HepG2 (cell line): ENCODE measurements around the gene BUD23. TPM values are rescaled to one million over a fixed set of nuclear protein-coding genes. Genes with fewer than 3 reads are reported as not detected.

Source experiments
- BRD4 ChIP-seq: sonication (generic); formaldehyde crosslinking; IDR thresholded peaks from 2 replicates; pipeline ENCODE4 v1.4.0; 2020; ENCODE audit warnings: missing genetic modification reagents
- CEBPG ChIP-seq: IDR thresholded peaks from 2 replicates; pipeline ENCODE4 v1.6.1; 2016
- GABPA ChIP-seq, 2 experiments: IDR thresholded peaks; 2 replicates each; pipeline ENCODE4 v1.6.1; 2011 to 2016; ENCODE audit warnings: low read depth in 2 of 2, low read length in 1 of 2, missing biosample characterization in 1 of 2, missing genetic modification characterization in 1 of 2
- GATAD2A ChIP-seq: IDR thresholded peaks from 2 replicates; pipeline ENCODE4 v1.6.1; 2016
- JARID2 ChIP-seq: sonication (generic); formaldehyde crosslinking; IDR thresholded peaks from 2 replicates; pipeline ENCODE4 v1.8.1; 2023; ENCODE audit warnings: missing genetic modification reagents, inconsistent platforms; ENCODE audit not compliant: insufficient replicate concordance
- NCOA1 ChIP-seq: sonication (generic); formaldehyde crosslinking; IDR thresholded peaks from 2 replicates; pipeline ENCODE4 v1.9.0; 2021; ENCODE audit warnings: missing genetic modification reagents
- NCOA5 ChIP-seq: sonication (generic); formaldehyde crosslinking; IDR thresholded peaks from 2 replicates; pipeline ENCODE4 v1.4.0; 2020; ENCODE audit warnings: missing genetic modification reagents
- SMAD1 ChIP-seq: sonication (generic); formaldehyde crosslinking; IDR thresholded peaks from 2 replicates; pipeline ENCODE4 v1.4.0; 2020; ENCODE audit warnings: missing genetic modification reagents, low read depth, mild to moderate bottlenecking, borderline replicate concordance
- SSRP1 ChIP-seq: IDR thresholded peaks from 2 replicates; pipeline ENCODE4 v1.6.1; 2016; ENCODE audit warnings: control low read depth
- TCF7L2 ChIP-seq: IDR thresholded peaks from 2 replicates; pipeline ENCODE4 v1.6.1; 2011; ENCODE audit warnings: mild to moderate bottlenecking, low read depth, low read length, moderate library complexity
- U2AF2 ChIP-seq: fragments of 200-400 bp; formaldehyde crosslinking; IDR thresholded peaks from 2 replicates; pipeline ENCODE4 v1.6.1; 2017; ENCODE audit warnings: low read depth, mild to moderate bottlenecking, low read length
- XBP1 ChIP-seq: sonication (generic); formaldehyde crosslinking; IDR thresholded peaks from 2 replicates; pipeline ENCODE4 v1.5.0; 2020; ENCODE audit warnings: missing genetic modification reagents
- ZNF12 ChIP-seq: sonication (generic); formaldehyde crosslinking; IDR thresholded peaks from 2 replicates; pipeline ENCODE4 v1.5.0; 2020; ENCODE audit warnings: missing genetic modification reagents
- ZNF225 ChIP-seq: sonication (generic); formaldehyde crosslinking; IDR thresholded peaks from 2 replicates; pipeline ENCODE4 v1.4.0; 2020; ENCODE audit warnings: mild to moderate bottlenecking, missing genetic modification reagents
- ZNF292 ChIP-seq: sonication (generic); formaldehyde crosslinking; IDR thresholded peaks from 2 replicates; pipeline ENCODE4 v1.8.1; 2022; ENCODE audit warnings: mild to moderate bottlenecking, low read depth, missing genetic modification reagents, borderline replicate concordance
- ZNF33A ChIP-seq: sonication (generic); formaldehyde crosslinking; IDR thresholded peaks from 2 replicates; pipeline ENCODE4 v1.5.1; 2020; ENCODE audit warnings: missing genetic modification reagents, mild to moderate bottlenecking, moderate library complexity, borderline replicate concordance
- ZNF34 ChIP-seq: sonication (generic); formaldehyde crosslinking; IDR thresholded peaks from 2 replicates; pipeline ENCODE4 v1.4.0; 2020; ENCODE audit warnings: mild to moderate bottlenecking, missing genetic modification reagents, borderline replicate concordance
- ZNF446 ChIP-seq: sonication (generic); formaldehyde crosslinking; IDR thresholded peaks from 2 replicates; pipeline ENCODE4 v1.5.0; 2020; ENCODE audit warnings: mild to moderate bottlenecking, missing genetic modification reagents
- ZNF713 ChIP-seq: sonication (generic); formaldehyde crosslinking; IDR thresholded peaks from 2 replicates; pipeline ENCODE4 v1.4.0; 2020; ENCODE audit warnings: mild to moderate bottlenecking, missing genetic modification reagents
- ZNF790 ChIP-seq: sonication (generic); formaldehyde crosslinking; IDR thresholded peaks from 2 replicates; pipeline ENCODE4 v1.8.0; 2022; ENCODE audit warnings: missing genetic modification reagents, mild to moderate bottlenecking, borderline replicate concordance
- ZSCAN9 ChIP-seq: IDR thresholded peaks from 2 replicates; pipeline ENCODE4 v1.6.1; 2016; ENCODE audit warnings: borderline replicate concordance
- polyA plus RNA-seq, 8 experiments: library from polyadenylated mRNA; depleted of rRNA in 3 of 8; stranded (reverse) in 7 of 8; unstranded in 1 of 8; fragments of >200 nt; fragmentation: Illumina TruSeq in 4 of 8; extraction: Trizol in 4 of 8; gene quantifications; 2 replicates each; pipeline versions ENCODE4 v1.2.1 to v1.2.3, GENCODE V29; 2011 to 2016; ENCODE audit warnings: low read depth in 4 of 8, missing spikeins in 1 of 8, mixed read lengths in 1 of 8; ENCODE audit not compliant: insufficient read depth in 1 of 8
- total RNA-seq, 5 experiments: library from RNA; depleted of rRNA; stranded (reverse); fragments of >200 nt; fragmentation: Illumina TruSeq; extraction: Trizol; gene quantifications; 2 replicates each; pipeline ENCODE4 v1.2.3, GENCODE V29; 2016; ENCODE audit warnings: low read depth in 1 of 5
- TF ChIP-seq, protein P1 (sequence below): sonication (generic); formaldehyde crosslinking; IDR thresholded peaks from 2 replicates; pipeline ENCODE4 v1.4.0; 2020; ENCODE audit warnings: missing genetic modification reagents
- TF ChIP-seq, protein P2 (sequence below): sonication (generic); formaldehyde crosslinking; IDR thresholded peaks from 2 replicates; pipeline ENCODE4 v1.4.0; 2020; ENCODE audit warnings: missing genetic modification reagents
- TF ChIP-seq, protein P3 (sequence below): sonication (generic); formaldehyde crosslinking; IDR thresholded peaks from 2 replicates; pipeline ENCODE4 v1.5.0; 2020; ENCODE audit warnings: mild to moderate bottlenecking, missing genetic modification reagents

Gene BUD23
- total and polyA plus RNA-seq, 2 of the 13 experiments (the other 11 are each of a cell fraction or from before 2014, with no cell fraction given): 47.5 to 54.5 TPM

DNA sequence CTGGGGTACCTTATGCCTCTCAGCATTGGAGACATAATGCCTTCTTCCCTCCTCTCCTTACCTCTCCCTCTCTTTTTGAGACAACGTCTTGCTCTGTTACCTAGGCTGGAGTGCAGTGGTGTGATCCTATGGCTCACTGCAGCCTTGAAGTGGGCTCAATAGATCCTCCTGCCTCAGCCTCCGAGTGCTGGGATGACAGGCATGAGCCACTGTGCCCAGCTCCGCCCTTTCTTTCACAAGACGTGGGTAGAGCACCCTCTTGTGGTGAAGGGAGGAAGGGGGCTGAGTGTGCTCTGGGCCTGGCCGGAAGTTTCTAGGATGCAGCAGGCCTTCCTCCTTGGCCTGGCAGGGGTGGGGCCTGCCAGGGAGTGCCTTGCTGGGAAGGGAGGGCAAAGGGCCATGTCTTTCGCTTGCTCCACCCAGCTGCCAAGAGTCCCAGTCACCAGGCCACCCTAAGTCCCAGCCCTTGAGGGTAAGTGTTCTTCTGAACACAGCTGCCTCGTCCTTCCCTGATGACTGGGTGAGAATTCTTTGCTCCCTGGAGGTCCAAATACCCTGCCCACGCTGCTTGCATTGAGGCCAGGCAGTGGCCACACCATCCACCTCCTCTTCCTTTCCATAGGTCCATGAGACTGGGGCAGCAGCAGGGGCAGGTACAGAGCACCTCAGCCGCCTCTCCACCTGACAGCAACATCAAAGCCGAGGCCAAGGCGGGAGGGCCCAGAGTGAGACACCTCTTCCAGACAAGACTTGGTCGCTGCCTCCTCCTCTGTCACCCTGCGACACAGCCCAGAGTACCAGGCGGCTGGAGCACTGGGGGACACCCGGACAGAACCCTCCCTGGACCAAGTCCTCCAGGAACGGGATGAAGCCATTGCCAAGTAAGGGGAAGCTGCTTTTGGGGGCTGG lies 51.5 kb downstream of the BUD23 start (continued):
- TF ChIP-seq, protein P1, sequence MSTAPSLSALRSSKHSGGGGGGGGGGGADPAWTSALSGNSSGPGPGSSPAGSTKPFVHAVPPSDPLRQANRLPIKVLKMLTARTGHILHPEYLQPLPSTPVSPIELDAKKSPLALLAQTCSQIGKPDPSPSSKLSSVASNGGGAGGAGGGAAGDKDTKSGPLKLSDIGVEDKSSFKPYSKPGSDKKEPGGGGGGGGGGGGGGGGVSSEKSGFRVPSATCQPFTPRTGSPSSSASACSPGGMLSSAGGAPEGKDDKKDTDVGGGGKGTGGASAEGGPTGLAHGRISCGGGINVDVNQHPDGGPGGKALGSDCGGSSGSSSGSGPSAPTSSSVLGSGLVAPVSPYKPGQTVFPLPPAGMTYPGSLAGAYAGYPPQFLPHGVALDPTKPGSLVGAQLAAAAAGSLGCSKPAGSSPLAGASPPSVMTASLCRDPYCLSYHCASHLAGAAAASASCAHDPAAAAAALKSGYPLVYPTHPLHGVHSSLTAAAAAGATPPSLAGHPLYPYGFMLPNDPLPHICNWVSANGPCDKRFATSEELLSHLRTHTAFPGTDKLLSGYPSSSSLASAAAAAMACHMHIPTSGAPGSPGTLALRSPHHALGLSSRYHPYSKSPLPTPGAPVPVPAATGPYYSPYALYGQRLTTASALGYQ (CRISPR knock-in tag): no peak
- TF ChIP-seq ZNF446 (CRISPR knock-in tag): no peak
- TF ChIP-seq GATAD2A: peak; percentile 55; the same call in 1 of the 2 replicates
- no peak for TF ChIP-seq XBP1 (CRISPR knock-in tag)
- TF ChIP-seq, protein P2, sequence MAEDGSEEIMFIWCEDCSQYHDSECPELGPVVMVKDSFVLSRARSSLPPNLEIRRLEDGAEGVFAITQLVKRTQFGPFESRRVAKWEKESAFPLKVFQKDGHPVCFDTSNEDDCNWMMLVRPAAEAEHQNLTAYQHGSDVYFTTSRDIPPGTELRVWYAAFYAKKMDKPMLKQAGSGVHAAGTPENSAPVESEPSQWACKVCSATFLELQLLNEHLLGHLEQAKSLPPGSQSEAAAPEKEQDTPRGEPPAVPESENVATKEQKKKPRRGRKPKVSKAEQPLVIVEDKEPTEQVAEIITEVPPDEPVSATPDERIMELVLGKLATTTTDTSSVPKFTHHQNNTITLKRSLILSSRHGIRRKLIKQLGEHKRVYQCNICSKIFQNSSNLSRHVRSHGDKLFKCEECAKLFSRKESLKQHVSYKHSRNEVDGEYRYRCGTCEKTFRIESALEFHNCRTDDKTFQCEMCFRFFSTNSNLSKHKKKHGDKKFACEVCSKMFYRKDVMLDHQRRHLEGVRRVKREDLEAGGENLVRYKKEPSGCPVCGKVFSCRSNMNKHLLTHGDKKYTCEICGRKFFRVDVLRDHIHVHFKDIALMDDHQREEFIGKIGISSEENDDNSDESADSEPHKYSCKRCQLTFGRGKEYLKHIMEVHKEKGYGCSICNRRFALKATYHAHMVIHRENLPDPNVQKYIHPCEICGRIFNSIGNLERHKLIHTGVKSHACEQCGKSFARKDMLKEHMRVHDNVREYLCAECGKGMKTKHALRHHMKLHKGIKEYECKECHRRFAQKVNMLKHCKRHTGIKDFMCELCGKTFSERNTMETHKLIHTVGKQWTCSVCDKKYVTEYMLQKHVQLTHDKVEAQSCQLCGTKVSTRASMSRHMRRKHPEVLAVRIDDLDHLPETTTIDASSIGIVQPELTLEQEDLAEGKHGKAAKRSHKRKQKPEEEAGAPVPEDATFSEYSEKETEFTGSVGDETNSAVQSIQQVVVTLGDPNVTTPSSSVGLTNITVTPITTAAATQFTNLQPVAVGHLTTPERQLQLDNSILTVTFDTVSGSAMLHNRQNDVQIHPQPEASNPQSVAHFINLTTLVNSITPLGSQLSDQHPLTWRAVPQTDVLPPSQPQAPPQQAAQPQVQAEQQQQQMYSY (CRISPR knock-in tag): no peak
- TF ChIP-seq GABPA (IDR thresholded peaks at IDR 0.05; ENCODE audit: low read depth, low read length): no peak
- peak; percentile 70 for TF ChIP-seq GABPA (CRISPR knock-in tag; IDR thresholded peaks at IDR 0.05; ENCODE audit: low read depth)
- TF ChIP-seq ZNF790 (CRISPR knock-in tag): no peak
- no peak for TF ChIP-seq TCF7L2
- TF ChIP-seq, protein P3, sequence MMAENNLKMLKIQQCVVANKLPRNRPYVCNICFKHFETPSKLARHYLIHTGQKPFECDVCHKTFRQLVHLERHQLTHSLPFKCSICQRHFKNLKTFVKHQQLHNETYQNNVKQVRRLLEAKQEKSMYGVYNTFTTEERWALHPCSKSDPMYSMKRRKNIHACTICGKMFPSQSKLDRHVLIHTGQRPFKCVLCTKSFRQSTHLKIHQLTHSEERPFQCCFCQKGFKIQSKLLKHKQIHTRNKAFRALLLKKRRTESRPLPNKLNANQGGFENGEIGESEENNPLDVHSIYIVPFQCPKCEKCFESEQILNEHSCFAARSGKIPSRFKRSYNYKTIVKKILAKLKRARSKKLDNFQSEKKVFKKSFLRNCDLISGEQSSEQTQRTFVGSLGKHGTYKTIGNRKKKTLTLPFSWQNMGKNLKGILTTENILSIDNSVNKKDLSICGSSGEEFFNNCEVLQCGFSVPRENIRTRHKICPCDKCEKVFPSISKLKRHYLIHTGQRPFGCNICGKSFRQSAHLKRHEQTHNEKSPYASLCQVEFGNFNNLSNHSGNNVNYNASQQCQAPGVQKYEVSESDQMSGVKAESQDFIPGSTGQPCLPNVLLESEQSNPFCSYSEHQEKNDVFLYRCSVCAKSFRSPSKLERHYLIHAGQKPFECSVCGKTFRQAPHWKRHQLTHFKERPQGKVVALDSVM: peak; percentile 99
- no peak for TF ChIP-seq NCOA5 (CRISPR knock-in tag)
- no peak for TF ChIP-seq JARID2 (CRISPR knock-in tag)
- no peak for TF ChIP-seq ZNF225
- TF ChIP-seq NCOA1: no peak
- no peak for TF ChIP-seq ZNF34 (CRISPR knock-in tag)
- TF ChIP-seq BRD4 (CRISPR knock-in tag): no peak
- TF ChIP-seq ZNF713: no peak
- no peak for TF ChIP-seq SMAD1 (CRISPR knock-in tag)
- no peak for TF ChIP-seq SSRP1 (CRISPR knock-in tag)
- no peak for TF ChIP-seq ZNF33A
- TF ChIP-seq ZNF12 (CRISPR knock-in tag): no peak
- TF ChIP-seq U2AF2: no peak
- no peak for TF ChIP-seq ZNF292 (CRISPR knock-in tag)
- TF ChIP-seq CEBPG: peak; percentile 64
- peak; percentile 51; the same call in 1 of the 2 replicates for TF ChIP-seq ZSCAN9 (CRISPR knock-in tag)
